NB4 (cell line): ENCODE data around the gene ACTR8.
A peak's percentile ranks its signal among the peaks of the same experiment; 100 is the strongest.

Source experiments
- DNase-seq: peaks from one replicate; pipeline ENCODE4 v3.0.0; 2010; ENCODE audit warnings: low read depth
- H3K4me3 ChIP-seq: one replicate; pipeline ENCODE4 v1.5.1; 2011; ENCODE audit warnings: mild to moderate bottlenecking, low read depth, low read length, moderate library complexity
- MYC ChIP-seq: IDR thresholded peaks from 2 replicates; pipeline ENCODE4 v1.6.1; 2011; ENCODE audit warnings: low read depth, low read length
- POLR2A ChIP-seq: IDR thresholded peaks from 2 replicates; pipeline ENCODE4 v1.6.1; 2011; ENCODE audit warnings: mild to moderate bottlenecking; ENCODE audit not compliant: insufficient read length; ENCODE audit errors: extremely low read depth
- TF ChIP-seq, protein P1 (sequence below): IDR thresholded peaks from one replicate; pipeline ENCODE4 v1.5.1; 2012; ENCODE audit warnings: low read depth, low read length
- TF ChIP-seq, protein P2 (sequence below): IDR thresholded peaks from 2 replicates; pipeline ENCODE4 v1.6.1; 2011; ENCODE audit warnings: low read depth, low read length

Gene ACTR8

DNA sequence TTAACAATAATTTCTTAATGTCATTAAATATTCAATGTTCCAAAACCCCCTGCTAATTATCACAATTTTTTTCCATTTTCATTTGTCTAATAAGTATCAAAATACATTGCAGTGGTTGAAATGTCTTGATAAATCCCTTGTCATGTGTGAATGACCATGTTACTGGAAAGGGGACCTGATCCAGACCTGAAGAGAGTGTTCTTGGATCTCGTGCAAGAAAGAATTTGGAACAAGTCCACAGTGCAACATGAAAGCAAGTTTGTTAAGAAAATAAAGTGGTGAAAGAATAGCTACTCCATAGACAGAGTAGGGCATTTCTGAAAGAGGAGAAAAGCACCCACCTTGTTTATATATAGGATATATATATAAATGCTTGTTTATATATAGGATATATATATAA, 20.1 kb upstream of the ACTR8 start:
- no peak overlapping the region for H3K4me3 ChIP-seq
- TF ChIP-seq, protein P1, sequence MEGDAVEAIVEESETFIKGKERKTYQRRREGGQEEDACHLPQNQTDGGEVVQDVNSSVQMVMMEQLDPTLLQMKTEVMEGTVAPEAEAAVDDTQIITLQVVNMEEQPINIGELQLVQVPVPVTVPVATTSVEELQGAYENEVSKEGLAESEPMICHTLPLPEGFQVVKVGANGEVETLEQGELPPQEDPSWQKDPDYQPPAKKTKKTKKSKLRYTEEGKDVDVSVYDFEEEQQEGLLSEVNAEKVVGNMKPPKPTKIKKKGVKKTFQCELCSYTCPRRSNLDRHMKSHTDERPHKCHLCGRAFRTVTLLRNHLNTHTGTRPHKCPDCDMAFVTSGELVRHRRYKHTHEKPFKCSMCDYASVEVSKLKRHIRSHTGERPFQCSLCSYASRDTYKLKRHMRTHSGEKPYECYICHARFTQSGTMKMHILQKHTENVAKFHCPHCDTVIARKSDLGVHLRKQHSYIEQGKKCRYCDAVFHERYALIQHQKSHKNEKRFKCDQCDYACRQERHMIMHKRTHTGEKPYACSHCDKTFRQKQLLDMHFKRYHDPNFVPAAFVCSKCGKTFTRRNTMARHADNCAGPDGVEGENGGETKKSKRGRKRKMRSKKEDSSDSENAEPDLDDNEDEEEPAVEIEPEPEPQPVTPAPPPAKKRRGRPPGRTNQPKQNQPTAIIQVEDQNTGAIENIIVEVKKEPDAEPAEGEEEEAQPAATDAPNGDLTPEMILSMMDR = no peak
- TF ChIP-seq POLR2A = no peak
- TF ChIP-seq MYC = no peak
- TF ChIP-seq, protein P2, sequence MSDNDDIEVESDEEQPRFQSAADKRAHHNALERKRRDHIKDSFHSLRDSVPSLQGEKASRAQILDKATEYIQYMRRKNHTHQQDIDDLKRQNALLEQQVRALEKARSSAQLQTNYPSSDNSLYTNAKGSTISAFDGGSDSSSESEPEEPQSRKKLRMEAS = no peak
- no peak for DNase-seq

DNA sequence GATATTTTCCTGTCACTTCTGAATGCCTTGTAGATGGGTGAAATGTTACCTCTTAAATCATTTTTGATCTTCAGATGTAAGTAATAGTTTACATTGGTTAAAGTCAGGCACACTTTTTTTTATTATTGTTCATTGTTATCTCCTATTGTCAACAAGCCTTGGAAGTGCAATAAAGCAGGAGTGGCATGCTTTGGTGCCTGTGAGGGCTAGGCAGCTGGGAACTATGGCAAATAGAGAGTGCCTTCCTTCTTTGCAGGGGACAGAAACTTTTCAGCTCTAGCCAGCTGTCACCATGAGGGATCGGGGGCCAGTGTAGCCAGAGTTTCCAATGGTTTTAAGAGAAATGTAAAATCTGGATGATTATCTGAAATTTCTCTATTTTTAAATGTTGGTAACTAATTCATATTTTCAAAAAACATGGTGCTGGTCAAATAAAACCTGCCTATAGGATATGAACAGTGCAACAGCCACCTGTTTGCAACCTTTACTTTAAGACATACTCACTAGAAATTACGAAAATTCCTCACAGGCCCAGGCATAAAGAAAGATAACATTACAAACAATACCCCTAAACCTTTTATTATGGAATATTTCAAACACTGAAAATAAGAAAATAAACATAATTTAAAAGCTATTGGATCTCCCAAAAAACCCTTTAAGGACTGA, 18.8 kb upstream of the ACTR8 start:
- no peak for DNase-seq
- H3K4me3 ChIP-seq = no peak overlapping the region
- TF ChIP-seq POLR2A = no peak
- TF ChIP-seq MYC = no peak
- TF ChIP-seq, protein P2 = no peak
- TF ChIP-seq, protein P1 = no peak

DNA sequence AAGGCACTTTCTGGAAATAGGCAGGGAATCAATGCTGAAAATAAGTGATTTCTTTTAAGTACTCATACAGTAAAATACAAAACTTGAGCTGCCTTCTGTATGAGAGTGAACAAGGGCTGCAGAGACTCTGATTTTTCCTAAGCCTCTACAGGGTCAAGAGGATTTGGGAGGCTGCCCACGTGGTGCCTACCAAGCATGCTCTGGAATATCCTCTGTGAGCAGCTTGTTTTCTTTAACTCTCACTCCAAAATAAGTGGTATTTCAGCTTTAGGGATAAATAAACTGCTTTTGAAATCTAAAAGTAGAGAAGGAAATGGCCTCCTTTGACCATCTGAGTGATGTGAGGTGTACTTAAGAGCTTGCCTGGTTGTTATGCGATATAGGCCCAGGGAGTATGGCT, 17.8 kb upstream of the ACTR8 start:
- no peak for DNase-seq
- TF ChIP-seq, protein P1 = no peak
- TF ChIP-seq MYC (no peak), POLR2A (no peak)
- TF ChIP-seq, protein P2 = no peak
- no peak overlapping the region for H3K4me3 ChIP-seq

DNA sequence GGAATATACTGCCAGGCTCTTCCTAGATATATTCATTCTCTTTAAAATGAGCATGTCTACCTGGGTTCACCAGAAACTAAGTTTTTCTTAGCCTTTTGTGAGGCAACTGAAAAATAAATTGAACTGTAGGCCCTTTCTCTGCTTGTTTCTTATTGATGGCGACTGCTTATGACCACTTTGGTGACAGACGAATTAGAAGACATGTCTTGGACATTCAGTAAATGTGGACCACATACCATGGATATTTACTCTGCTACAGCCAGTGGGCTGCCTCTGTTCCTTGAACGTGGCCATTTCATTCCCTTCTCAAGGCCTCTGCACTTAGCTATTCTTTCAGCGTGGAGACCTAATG, 10.3 kb upstream of the ACTR8 start:
- no peak for DNase-seq
- no peak for TF ChIP-seq MYC
- TF ChIP-seq, protein P1 = no peak
- TF ChIP-seq, protein P2 = no peak
- TF ChIP-seq POLR2A = no peak
- peak overlapping the region; percentile 68 for H3K4me3 ChIP-seq

DNA sequence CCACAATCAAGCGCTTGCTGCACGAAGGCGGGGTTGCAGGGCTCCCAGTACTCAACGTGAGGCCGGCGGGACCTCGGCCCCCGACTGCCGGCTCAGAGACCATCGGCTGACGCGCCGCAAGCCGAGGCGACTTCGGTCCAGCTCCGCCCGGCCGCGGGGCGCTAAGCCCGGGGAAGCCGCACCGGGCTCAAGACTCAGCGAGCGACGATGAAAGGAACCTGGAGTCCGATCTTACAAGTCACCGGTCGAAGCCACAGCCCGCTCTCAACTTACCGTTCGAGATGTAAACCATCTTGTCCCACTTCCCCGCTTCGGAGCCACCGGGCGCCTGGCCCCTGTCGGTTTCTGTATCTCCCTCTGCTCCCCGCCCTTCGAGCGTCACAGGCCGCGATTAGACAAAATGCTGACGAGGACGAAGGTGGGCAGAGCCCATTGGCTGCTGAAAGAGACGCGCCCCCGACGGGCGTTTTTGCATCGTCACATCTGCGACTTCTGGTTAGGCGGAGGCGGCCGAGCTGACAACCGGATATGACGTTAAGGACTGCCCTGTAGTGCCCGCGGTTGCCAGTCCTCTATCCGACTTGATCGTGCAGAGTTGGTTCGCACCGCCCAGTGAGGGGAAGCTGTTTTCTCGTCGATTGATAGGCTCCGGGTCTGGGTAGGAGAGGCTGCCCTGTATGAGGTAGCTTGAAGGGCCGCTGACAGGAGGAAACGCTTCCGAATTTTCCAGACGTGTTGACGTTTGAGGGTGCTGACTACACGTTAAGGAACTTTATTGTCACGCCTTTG, 9.7 kb upstream of the ACTR8 start, which contains the start of gene SELENOK:
Gene SELENOK (minus strand): TSS at position 363 of the 789 bp plus-strand sequence.
- TF ChIP-seq POLR2A (peak; percentile 84), MYC (peak; percentile 67)
- TF ChIP-seq, protein P2 = no peak
- TF ChIP-seq, protein P1 = no peak
- peak; percentile 99 for DNase-seq
- H3K4me3 ChIP-seq = peak within 1 kb of the TSS; percentile 91
